HEK293 (cell line): Measurements from ENCODE around the gene EIF3B.

ENCODE experiments used
- GFI1B ChIP-seq: fragments of 450-650 bp; formaldehyde crosslinking; IDR thresholded peaks from 2 replicates; pipeline ENCODE4 v1.5.1; 2016; ENCODE audit warnings: missing biosample characterization, missing genetic modification characterization
- HOXC10 ChIP-seq: sonication (generic); formaldehyde crosslinking; IDR thresholded peaks from 2 replicates; pipeline ENCODE4 v1.8.1; 2023; ENCODE audit warnings: mild to moderate bottlenecking, missing genetic modification reagents
- IKZF3 ChIP-seq: fragments of 450-650 bp; IDR thresholded peaks from 2 replicates; pipeline ENCODE4 v1.5.0; 2018; ENCODE audit warnings: missing biosample characterization, mild to moderate bottlenecking, missing genetic modification characterization, moderate library complexity
- KLF9 ChIP-seq: fragments of 450-650 bp; formaldehyde crosslinking; IDR thresholded peaks from 2 replicates; pipeline ENCODE4 v1.5.1; 2016; ENCODE audit warnings: missing biosample characterization, missing genetic modification characterization, low read depth
- SALL2 ChIP-seq: fragments of 450-650 bp; formaldehyde crosslinking; IDR thresholded peaks from 2 replicates; pipeline ENCODE4 v1.5.0; 2017; ENCODE audit warnings: missing biosample characterization, mild to moderate bottlenecking, missing genetic modification characterization, borderline replicate concordance
- SCRT2 ChIP-seq: fragments of 450-650 bp; formaldehyde crosslinking; IDR thresholded peaks from 2 replicates; pipeline ENCODE4 v1.5.1; 2016; ENCODE audit warnings: missing biosample characterization, missing genetic modification characterization
- SP7 ChIP-seq: fragments of 450-650 bp; formaldehyde crosslinking; IDR thresholded peaks from 2 replicates; pipeline ENCODE4 v1.5.1; 2016; ENCODE audit warnings: missing biosample characterization, missing genetic modification characterization
- TRIM28 ChIP-seq: IDR thresholded peaks from 2 replicates; pipeline ENCODE4 v1.6.1; 2011; ENCODE audit warnings: low read length, control low read depth, borderline replicate concordance
- ZBTB17 ChIP-seq: fragments of 450-650 bp; formaldehyde crosslinking; IDR thresholded peaks from 2 replicates; pipeline ENCODE4 v1.5.1; 2016; ENCODE audit warnings: missing biosample characterization, missing genetic modification characterization
- ZBTB21 ChIP-seq: fragments of 450-650 bp; formaldehyde crosslinking; IDR thresholded peaks from 2 replicates; pipeline ENCODE4 v1.5.1; 2017; ENCODE audit warnings: missing biosample characterization, missing genetic modification characterization
- ZFP41 ChIP-seq: fragments of 450-650 bp; formaldehyde crosslinking; IDR thresholded peaks from 2 replicates; pipeline ENCODE4 v1.5.1; 2016; ENCODE audit warnings: missing biosample characterization, missing genetic modification characterization, borderline replicate concordance
- ZIC2 ChIP-seq: fragments of 450-650 bp; formaldehyde crosslinking; IDR thresholded peaks from 2 replicates; pipeline ENCODE4 v1.5.1; 2016; ENCODE audit warnings: missing biosample characterization, missing genetic modification characterization
- ZNF121 ChIP-seq: fragments of 450-650 bp; formaldehyde crosslinking; IDR thresholded peaks from 2 replicates; pipeline ENCODE4 v1.5.1; 2016; ENCODE audit warnings: missing biosample characterization, missing genetic modification characterization
- ZNF132 ChIP-seq: fragments of 450-650 bp; formaldehyde crosslinking; IDR thresholded peaks from 2 replicates; pipeline ENCODE4 v1.5.1; 2017; ENCODE audit warnings: missing biosample characterization, missing genetic modification characterization, borderline replicate concordance
- ZNF138 ChIP-seq: fragments of 450-650 bp; formaldehyde crosslinking; IDR thresholded peaks from 2 replicates; pipeline ENCODE4 v1.5.1; 2016; ENCODE audit warnings: missing biosample characterization, missing genetic modification characterization, borderline replicate concordance
- ZNF146 ChIP-seq: fragments of 450-650 bp; formaldehyde crosslinking; IDR thresholded peaks from 2 replicates; pipeline ENCODE4 v1.5.1; 2016; ENCODE audit warnings: missing biosample characterization, missing genetic modification characterization
- ZNF184 ChIP-seq: fragments of 450-650 bp; IDR thresholded peaks from 2 replicates; pipeline ENCODE4 v1.5.1; 2018; ENCODE audit warnings: missing biosample characterization, mild to moderate bottlenecking, missing genetic modification characterization
- ZNF266 ChIP-seq: fragments of 450-650 bp; formaldehyde crosslinking; IDR thresholded peaks from 2 replicates; pipeline ENCODE4 v1.5.1; 2016; ENCODE audit warnings: missing biosample characterization, missing genetic modification characterization, low read depth
- ZNF311 ChIP-seq: fragments of 450-650 bp; formaldehyde crosslinking; IDR thresholded peaks from 2 replicates; pipeline ENCODE4 v1.5.1; 2017; ENCODE audit warnings: missing biosample characterization, missing genetic modification characterization, borderline replicate concordance
- ZNF366 ChIP-seq: fragments of 450-650 bp; formaldehyde crosslinking; conservative IDR thresholded peaks from 2 replicates; pipeline ENCODE4 v1.5.1; 2016; ENCODE audit warnings: missing biosample characterization, missing genetic modification characterization
- ZNF530 ChIP-seq: fragments of 450-650 bp; formaldehyde crosslinking; IDR thresholded peaks from 2 replicates; pipeline ENCODE4 v1.5.1; 2016; ENCODE audit warnings: low read depth, missing biosample characterization, missing genetic modification characterization
- ZNF544 ChIP-seq: fragments of 450-650 bp; formaldehyde crosslinking; IDR thresholded peaks from 2 replicates; pipeline ENCODE4 v1.5.0; 2017; ENCODE audit warnings: missing biosample characterization, missing genetic modification characterization
- ZNF549 ChIP-seq: fragments of 450-650 bp; IDR thresholded peaks from 2 replicates; pipeline ENCODE4 v1.5.1; 2018; ENCODE audit warnings: missing biosample characterization, missing genetic modification characterization, mild to moderate bottlenecking, inconsistent platforms, moderate library complexity
- ZNF621 ChIP-seq: fragments of 450-650 bp; formaldehyde crosslinking; IDR thresholded peaks from 2 replicates; pipeline ENCODE4 v1.5.1; 2017; ENCODE audit warnings: missing biosample characterization, missing genetic modification characterization
- ZNF658 ChIP-seq: fragments of 450-650 bp; formaldehyde crosslinking; IDR thresholded peaks from 2 replicates; pipeline ENCODE4; 2016; ENCODE audit warnings: missing biosample characterization, missing genetic modification characterization
- ZNF670 ChIP-seq: fragments of 450-650 bp; formaldehyde crosslinking; IDR thresholded peaks from 2 replicates; pipeline ENCODE4 v1.5.1; 2016; ENCODE audit warnings: missing biosample characterization, missing genetic modification characterization, low read depth
- ZNF837 ChIP-seq: fragments of 450-650 bp; formaldehyde crosslinking; IDR thresholded peaks from 2 replicates; pipeline ENCODE4 v1.5.1; 2016; ENCODE audit warnings: missing biosample characterization, missing genetic modification characterization
- TF ChIP-seq, protein P1 (sequence below): fragments of 450-650 bp; formaldehyde crosslinking; IDR thresholded peaks from 2 replicates; pipeline ENCODE4 v1.5.1; 2017; ENCODE audit warnings: missing biosample characterization, missing genetic modification characterization
- TF ChIP-seq, protein P2 (sequence below): fragments of 450-650 bp; formaldehyde crosslinking; IDR thresholded peaks from 2 replicates; pipeline ENCODE4 v1.5.1; 2016; ENCODE audit warnings: missing biosample characterization, missing genetic modification characterization
- TF ChIP-seq, protein P3 (sequence below): fragments of 450-650 bp; formaldehyde crosslinking; IDR thresholded peaks from 2 replicates; pipeline ENCODE4 v1.5.1; 2016; ENCODE audit warnings: missing biosample characterization, missing genetic modification characterization
- TF ChIP-seq, protein P4 (sequence below): fragments of 450-650 bp; formaldehyde crosslinking; IDR thresholded peaks from 2 replicates; pipeline ENCODE4 v1.5.1; 2016; ENCODE audit warnings: missing biosample characterization, missing genetic modification characterization
- TF ChIP-seq, protein P5 (sequence below): fragments of 450-650 bp; formaldehyde crosslinking; IDR thresholded peaks from 2 replicates; pipeline ENCODE4 v1.5.1; 2017; ENCODE audit warnings: missing biosample characterization, missing genetic modification characterization

EIF3B gene

DNA sequence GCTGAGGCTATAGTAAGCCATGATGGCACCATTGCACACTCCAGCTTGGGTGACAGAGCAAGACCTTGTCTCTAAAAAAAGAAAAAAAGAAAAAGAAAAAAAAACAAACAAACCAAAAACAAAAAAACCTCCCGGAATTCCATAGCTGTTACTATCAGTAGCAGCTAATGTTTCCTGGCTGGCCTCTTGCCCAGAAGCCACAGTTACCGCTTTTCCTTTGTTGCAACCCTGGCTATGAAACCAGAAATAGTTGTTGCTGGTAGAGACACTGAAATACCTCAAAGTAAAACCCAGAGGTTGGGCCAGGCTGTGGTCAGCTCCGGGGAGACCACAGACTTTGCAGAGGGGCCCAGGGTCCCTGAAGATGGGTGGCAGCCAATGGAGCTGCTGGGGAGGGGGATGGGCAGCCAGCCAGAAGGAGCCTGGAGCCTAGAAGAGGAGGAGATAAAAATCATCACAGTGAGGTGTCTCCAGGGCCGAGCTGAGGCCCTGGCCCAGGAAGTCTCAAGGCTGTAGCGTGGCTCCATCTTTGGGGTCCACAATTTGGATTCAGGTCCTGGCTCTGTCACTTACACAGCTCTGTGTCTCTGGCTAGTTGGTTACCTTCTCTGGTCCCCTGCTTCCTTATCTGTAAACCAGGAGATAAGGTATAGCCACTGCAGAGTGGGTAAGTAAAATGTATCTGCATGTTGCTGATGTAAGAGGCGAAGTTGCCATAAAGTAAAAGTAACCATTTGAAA is 45.4 kb downstream of the EIF3B start (continued):
- no peak for TF ChIP-seq ZNF146
- no peak for TF ChIP-seq ZBTB21
- peak; percentile 70 for TF ChIP-seq SCRT2 (tag by site-specific recombination)
- no peak for TF ChIP-seq ZNF549
- no peak for TF ChIP-seq GFI1B
- no peak for TF ChIP-seq IKZF3 (tag by site-specific recombination)
- TF ChIP-seq, protein P1, sequence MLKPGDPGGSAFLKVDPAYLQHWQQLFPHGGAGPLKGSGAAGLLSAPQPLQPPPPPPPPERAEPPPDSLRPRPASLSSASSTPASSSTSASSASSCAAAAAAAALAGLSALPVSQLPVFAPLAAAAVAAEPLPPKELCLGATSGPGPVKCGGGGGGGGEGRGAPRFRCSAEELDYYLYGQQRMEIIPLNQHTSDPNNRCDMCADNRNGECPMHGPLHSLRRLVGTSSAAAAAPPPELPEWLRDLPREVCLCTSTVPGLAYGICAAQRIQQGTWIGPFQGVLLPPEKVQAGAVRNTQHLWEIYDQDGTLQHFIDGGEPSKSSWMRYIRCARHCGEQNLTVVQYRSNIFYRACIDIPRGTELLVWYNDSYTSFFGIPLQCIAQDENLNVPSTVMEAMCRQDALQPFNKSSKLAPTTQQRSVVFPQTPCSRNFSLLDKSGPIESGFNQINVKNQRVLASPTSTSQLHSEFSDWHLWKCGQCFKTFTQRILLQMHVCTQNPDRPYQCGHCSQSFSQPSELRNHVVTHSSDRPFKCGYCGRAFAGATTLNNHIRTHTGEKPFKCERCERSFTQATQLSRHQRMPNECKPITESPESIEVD (tag by site-specific recombination) = peak; percentile 91
- TF ChIP-seq, protein P2, sequence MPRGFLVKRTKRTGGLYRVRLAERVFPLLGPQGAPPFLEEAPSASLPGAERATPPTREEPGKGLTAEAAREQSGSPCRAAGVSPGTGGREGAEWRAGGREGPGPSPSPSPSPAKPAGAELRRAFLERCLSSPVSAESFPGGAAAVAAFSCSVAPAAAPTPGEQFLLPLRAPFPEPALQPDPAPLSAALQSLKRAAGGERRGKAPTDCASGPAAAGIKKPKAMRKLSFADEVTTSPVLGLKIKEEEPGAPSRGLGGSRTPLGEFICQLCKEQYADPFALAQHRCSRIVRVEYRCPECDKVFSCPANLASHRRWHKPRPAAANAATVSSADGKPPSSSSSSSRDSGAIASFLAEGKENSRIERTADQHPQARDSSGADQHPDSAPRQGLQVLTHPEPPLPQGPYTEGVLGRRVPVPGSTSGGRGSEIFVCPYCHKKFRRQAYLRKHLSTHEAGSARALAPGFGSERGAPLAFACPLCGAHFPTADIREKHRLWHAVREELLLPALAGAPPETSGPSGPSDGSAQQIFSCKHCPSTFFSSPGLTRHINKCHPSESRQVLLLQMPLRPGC (tag by site-specific recombination) = no peak
- TF ChIP-seq ZNF184 (tag by site-specific recombination) = no peak
- TF ChIP-seq ZNF670 (tag by site-specific recombination) = no peak
- TF ChIP-seq ZNF837 (tag by site-specific recombination) = no peak
- TF ChIP-seq ZNF138 (tag by site-specific recombination) = no peak
- no peak for TF ChIP-seq KLF9 (tag by site-specific recombination)
- TF ChIP-seq ZNF132 (tag by site-specific recombination) = no peak
- no peak for TF ChIP-seq HOXC10 (CRISPR knock-in tag)
- TF ChIP-seq, protein P3, sequence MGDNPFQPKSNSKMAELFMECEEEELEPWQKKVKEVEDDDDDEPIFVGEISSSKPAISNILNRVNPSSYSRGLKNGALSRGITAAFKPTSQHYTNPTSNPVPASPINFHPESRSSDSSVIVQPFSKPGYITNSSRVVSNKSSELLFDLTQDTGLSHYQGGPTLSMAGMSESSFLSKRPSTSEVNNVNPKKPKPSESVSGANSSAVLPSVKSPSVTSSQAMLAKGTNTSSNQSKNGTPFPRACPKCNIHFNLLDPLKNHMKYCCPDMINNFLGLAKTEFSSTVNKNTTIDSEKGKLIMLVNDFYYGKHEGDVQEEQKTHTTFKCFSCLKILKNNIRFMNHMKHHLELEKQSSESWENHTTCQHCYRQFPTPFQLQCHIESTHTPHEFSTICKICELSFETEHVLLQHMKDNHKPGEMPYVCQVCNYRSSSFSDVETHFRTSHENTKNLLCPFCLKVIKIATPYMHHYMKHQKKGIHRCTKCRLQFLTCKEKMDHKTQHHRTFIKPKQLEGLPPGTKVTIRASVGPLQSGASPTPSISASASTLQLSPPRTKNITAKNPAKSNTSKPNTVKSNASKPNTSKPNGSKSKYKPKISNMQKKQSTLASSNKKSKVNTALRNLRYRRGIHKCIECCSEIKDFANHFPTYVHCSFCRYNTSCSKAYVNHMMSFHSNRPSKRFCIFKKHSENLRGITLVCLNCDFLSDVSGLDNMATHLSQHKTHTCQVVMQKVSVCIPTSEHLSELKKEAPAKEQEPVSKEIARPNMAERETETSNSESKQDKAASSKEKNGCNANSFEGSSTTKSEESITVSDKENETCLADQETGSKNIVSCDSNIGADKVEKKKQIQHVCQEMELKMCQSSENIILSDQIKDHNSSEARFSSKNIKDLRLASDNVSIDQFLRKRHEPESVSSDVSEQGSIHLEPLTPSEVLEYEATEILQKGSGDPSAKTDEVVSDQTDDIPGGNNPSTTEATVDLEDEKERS (tag by site-specific recombination) = no peak
- no peak for TF ChIP-seq ZFP41 (tag by site-specific recombination)
- no peak for TF ChIP-seq ZNF544
- TF ChIP-seq ZNF366 = no peak
- TF ChIP-seq ZNF121 (tag by site-specific recombination) = no peak
- TF ChIP-seq ZNF530 (tag by site-specific recombination) = no peak
- TF ChIP-seq ZNF266 (tag by site-specific recombination) = no peak
- TF ChIP-seq ZNF621 (tag by site-specific recombination) = no peak
- TF ChIP-seq ZNF311 (tag by site-specific recombination) = no peak
- TF ChIP-seq SP7 (tag by site-specific recombination) = 0 out of 2 replicates have a peak, but pooled peaks have one; percentile 16
- TF ChIP-seq TRIM28 = 0 out of 2 replicates have a peak, but pooled peaks have one; percentile 29
- no peak for TF ChIP-seq ZNF658 (tag by site-specific recombination)
- peak; percentile 73 for TF ChIP-seq ZBTB17 (tag by site-specific recombination)
- TF ChIP-seq, protein P4, sequence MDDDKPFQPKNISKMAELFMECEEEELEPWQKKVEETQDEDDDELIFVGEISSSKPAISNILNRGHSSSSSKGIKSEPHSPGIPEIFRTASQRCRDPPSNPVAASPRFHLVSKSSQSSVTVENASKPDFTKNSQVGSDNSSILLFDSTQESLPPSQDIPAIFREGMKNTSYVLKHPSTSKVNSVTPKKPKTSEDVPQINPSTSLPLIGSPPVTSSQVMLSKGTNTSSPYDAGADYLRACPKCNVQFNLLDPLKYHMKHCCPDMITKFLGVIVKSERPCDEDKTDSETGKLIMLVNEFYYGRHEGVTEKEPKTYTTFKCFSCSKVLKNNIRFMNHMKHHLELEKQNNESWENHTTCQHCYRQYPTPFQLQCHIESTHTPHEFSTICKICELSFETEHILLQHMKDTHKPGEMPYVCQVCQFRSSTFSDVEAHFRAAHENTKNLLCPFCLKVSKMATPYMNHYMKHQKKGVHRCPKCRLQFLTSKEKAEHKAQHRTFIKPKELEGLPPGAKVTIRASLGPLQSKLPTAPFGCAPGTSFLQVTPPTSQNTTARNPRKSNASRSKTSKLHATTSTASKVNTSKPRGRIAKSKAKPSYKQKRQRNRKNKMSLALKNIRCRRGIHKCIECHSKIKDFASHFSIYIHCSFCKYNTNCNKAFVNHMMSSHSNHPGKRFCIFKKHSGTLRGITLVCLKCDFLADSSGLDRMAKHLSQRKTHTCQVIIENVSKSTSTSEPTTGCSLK (tag by site-specific recombination) = no peak
- TF ChIP-seq, protein P5, sequence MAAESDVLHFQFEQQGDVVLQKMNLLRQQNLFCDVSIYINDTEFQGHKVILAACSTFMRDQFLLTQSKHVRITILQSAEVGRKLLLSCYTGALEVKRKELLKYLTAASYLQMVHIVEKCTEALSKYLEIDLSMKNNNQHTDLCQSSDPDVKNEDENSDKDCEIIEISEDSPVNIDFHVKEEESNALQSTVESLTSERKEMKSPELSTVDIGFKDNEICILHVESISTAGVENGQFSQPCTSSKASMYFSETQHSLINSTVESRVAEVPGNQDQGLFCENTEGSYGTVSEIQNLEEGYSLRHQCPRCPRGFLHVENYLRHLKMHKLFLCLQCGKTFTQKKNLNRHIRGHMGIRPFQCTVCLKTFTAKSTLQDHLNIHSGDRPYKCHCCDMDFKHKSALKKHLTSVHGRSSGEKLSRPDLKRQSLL (tag by site-specific recombination) = peak; percentile 94
- TF ChIP-seq ZIC2 (tag by site-specific recombination) = no peak
- TF ChIP-seq SALL2 (tag by site-specific recombination) = no peak
